ENCODE measurements around the gene HBD. TPM values are rescaled to one million over a fixed set of nuclear protein-coding genes. Genes with fewer than 3 reads are reported as not detected.

The HBD gene
- total RNA-seq, 1 donor from 2014 or later: not detected

DNA sequence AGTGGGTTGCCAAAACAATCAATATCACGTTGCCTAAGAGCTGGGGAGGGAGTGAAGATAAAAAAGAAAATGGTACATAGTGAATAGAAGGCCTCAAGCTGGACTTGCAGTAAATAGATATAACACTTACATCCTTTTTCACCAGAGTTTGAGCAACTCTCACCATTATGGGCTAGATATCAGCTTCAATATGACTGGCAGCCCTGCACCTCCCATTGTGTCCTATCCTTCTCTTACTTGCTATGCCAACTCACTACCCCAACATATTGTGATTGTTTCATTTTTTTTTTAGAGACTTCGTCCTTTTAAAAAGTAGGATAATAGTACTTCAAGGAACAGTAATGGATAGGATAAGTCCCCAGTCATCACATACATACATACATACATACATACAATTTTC, 7.9 kb upstream of the HBD start:
- H3K4me3 ChIP-seq (ENCODE audit: insufficient read depth, low read depth, low read length): no peak overlapping the region
- H3K79me2 ChIP-seq (ENCODE audit: insufficient read depth, low read length): no peaks in the 10 kb centered on the region
- Mint-ChIP-seq H3K36me3 (ENCODE audit: low read depth, unreplicated experiment) (no peaks in the 10 kb centered on the region), H3K27ac (ENCODE audit: unreplicated experiment) (no peak overlapping the region), H3K4me3 (ENCODE audit: unreplicated experiment) (no peak overlapping the region), H3K9me3 (ENCODE audit: unreplicated experiment) (no peaks in the 10 kb centered on the region), H3K4me1 (ENCODE audit: low read depth, unreplicated experiment) (peaks cover 5% of the 10 kb centered on the region), H3K27me3 (ENCODE audit: low read depth, unreplicated experiment) (no peaks in the 10 kb centered on the region)
- no peaks in the 10 kb centered on the region for H3K9me3 ChIP-seq (ENCODE audit: insufficient read depth, low read depth, low read length)
- no peak overlapping the region for H3K9ac ChIP-seq (ENCODE audit: low read length)
- H3K36me3 ChIP-seq (ENCODE audit: insufficient read depth, low read length): no peaks in the 10 kb centered on the region
- H2AFZ ChIP-seq (ENCODE audit: low read depth, low read length): no peak overlapping the region
- TF ChIP-seq EZH2 (IDR thresholded peaks at IDR 0.05; ENCODE audit: insufficient read depth, low read length): no peak
- TF ChIP-seq, protein P1, sequence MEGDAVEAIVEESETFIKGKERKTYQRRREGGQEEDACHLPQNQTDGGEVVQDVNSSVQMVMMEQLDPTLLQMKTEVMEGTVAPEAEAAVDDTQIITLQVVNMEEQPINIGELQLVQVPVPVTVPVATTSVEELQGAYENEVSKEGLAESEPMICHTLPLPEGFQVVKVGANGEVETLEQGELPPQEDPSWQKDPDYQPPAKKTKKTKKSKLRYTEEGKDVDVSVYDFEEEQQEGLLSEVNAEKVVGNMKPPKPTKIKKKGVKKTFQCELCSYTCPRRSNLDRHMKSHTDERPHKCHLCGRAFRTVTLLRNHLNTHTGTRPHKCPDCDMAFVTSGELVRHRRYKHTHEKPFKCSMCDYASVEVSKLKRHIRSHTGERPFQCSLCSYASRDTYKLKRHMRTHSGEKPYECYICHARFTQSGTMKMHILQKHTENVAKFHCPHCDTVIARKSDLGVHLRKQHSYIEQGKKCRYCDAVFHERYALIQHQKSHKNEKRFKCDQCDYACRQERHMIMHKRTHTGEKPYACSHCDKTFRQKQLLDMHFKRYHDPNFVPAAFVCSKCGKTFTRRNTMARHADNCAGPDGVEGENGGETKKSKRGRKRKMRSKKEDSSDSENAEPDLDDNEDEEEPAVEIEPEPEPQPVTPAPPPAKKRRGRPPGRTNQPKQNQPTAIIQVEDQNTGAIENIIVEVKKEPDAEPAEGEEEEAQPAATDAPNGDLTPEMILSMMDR (IDR thresholded peaks at IDR 0.05; ENCODE audit: insufficient read depth, low read depth, low read length): no peak
- H3K4me1 ChIP-seq (ENCODE audit: insufficient read depth, low read length): no peaks in the 10 kb centered on the region
- no peak overlapping the region for H3K4me2 ChIP-seq (ENCODE audit: low read length)
- DNase-seq (ENCODE audit: low read depth): no peak
- FAIRE-seq: no peak
- no peaks in the 10 kb centered on the region for H4K20me1 ChIP-seq (ENCODE audit: insufficient read depth, low read length)
- H3K27me3 ChIP-seq (ENCODE audit: insufficient read depth, low read length): no peaks in the 10 kb centered on the region
- no peak overlapping the region for H3K27ac ChIP-seq (ENCODE audit: low read depth, low read length)

DNA sequence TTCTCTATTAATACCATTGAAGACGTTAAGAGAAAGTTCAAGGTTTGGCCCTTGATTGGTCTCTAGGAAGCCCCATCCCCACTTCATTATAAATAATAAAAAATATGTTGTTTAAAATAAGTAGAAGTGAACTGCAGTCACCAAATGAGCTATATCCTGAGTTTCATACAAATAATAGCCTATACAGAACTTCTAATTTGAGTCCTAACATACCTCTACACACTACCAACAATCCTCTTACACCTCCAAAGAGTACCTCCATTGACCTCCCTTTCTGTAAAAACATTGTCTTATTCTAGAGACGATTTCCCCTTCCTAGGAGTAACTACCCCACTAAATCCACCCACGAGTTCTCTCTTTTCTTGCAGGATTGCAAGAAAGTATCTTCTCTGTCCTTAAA, 7.2 kb upstream of the HBD start:
- Histone ChIP-seq H3K27ac (ENCODE audit: low read depth, low read length) (no peak overlapping the region), H3K9me3 (ENCODE audit: insufficient read depth, low read depth, low read length) (no peaks in the 10 kb centered on the region), H3K9ac (ENCODE audit: low read length) (no peak overlapping the region), H3K4me2 (ENCODE audit: low read length) (no peak overlapping the region), H2AFZ (ENCODE audit: low read depth, low read length) (no peak overlapping the region), H3K27me3 (ENCODE audit: insufficient read depth, low read length) (no peaks in the 10 kb centered on the region), H4K20me1 (ENCODE audit: insufficient read depth, low read length) (no peaks in the 10 kb centered on the region), H3K79me2 (ENCODE audit: insufficient read depth, low read length) (no peaks in the 10 kb centered on the region), H3K4me1 (ENCODE audit: insufficient read depth, low read length) (no peaks in the 10 kb centered on the region), H3K36me3 (ENCODE audit: insufficient read depth, low read length) (no peaks in the 10 kb centered on the region), H3K4me3 (ENCODE audit: insufficient read depth, low read depth, low read length) (no peak overlapping the region)
- H3K4me3 Mint-ChIP-seq (ENCODE audit: unreplicated experiment): no peak overlapping the region
- TF ChIP-seq, protein P1 (IDR thresholded peaks at IDR 0.05; ENCODE audit: insufficient read depth, low read depth, low read length): no peak
- TF ChIP-seq EZH2 (IDR thresholded peaks at IDR 0.05; ENCODE audit: insufficient read depth, low read length): no peak
- no peaks in the 10 kb centered on the region for H3K9me3 Mint-ChIP-seq (ENCODE audit: unreplicated experiment)
- no peak overlapping the region for H3K27ac Mint-ChIP-seq (ENCODE audit: unreplicated experiment)
- no peaks in the 10 kb centered on the region for H3K27me3 Mint-ChIP-seq (ENCODE audit: low read depth, unreplicated experiment)
- DNase-seq (ENCODE audit: low read depth) (no peak), FAIRE-seq (no peak)
- no peaks in the 10 kb centered on the region for H3K36me3 Mint-ChIP-seq (ENCODE audit: low read depth, unreplicated experiment)
- no peaks in the 10 kb centered on the region for H3K4me1 Mint-ChIP-seq (ENCODE audit: low read depth, unreplicated experiment)

DNA sequence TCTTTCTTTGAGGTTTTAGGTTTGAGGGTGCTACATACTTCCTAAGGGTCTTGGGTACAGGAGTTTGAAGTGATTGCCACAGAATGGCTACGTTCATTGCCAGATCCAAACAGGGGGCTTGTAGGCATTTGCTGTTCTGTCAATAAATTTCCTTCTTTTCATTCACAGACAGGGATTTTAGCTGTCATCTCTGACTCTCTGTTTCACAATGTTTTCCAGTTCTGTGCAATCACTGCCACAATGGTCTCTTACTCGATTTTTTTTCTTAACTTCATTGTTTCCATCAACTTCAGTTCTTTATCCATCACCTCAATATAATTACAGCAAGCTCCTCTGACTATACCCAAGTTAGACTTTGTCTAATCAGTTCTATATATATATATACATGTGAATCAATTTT, 6.2 kb upstream of the HBD start:
- H3K4me3 Mint-ChIP-seq (ENCODE audit: unreplicated experiment): no peak overlapping the region

More for the DNA sequence above, 6.2 kb upstream of the HBD start:
- Histone ChIP-seq H3K4me2 (ENCODE audit: low read length) (no peak overlapping the region), H3K9ac (ENCODE audit: low read length) (no peak overlapping the region), H3K36me3 (ENCODE audit: insufficient read depth, low read length) (no peaks in the 10 kb centered on the region), H2AFZ (ENCODE audit: low read depth, low read length) (no peak overlapping the region), H4K20me1 (ENCODE audit: insufficient read depth, low read length) (no peaks in the 10 kb centered on the region), H3K79me2 (ENCODE audit: insufficient read depth, low read length) (no peaks in the 10 kb centered on the region), H3K4me3 (ENCODE audit: insufficient read depth, low read depth, low read length) (no peak overlapping the region), H3K9me3 (ENCODE audit: insufficient read depth, low read depth, low read length) (no peaks in the 10 kb centered on the region), H3K27ac (ENCODE audit: low read depth, low read length) (no peak overlapping the region), H3K27me3 (ENCODE audit: insufficient read depth, low read length) (no peaks in the 10 kb centered on the region), H3K4me1 (ENCODE audit: insufficient read depth, low read length) (no peaks in the 10 kb centered on the region)
- Mint-ChIP-seq H3K4me1 (ENCODE audit: low read depth, unreplicated experiment) (no peaks in the 10 kb centered on the region), H3K9me3 (ENCODE audit: unreplicated experiment) (no peaks in the 10 kb centered on the region), H3K27me3 (ENCODE audit: low read depth, unreplicated experiment) (no peaks in the 10 kb centered on the region), H3K36me3 (ENCODE audit: low read depth, unreplicated experiment) (no peaks in the 10 kb centered on the region), H3K27ac (ENCODE audit: unreplicated experiment) (no peak overlapping the region)
- no peak for TF ChIP-seq EZH2 (IDR thresholded peaks at IDR 0.05; ENCODE audit: insufficient read depth, low read length)
- TF ChIP-seq, protein P1 (IDR thresholded peaks at IDR 0.05; ENCODE audit: insufficient read depth, low read depth, low read length): no peak
- DNase-seq (ENCODE audit: low read depth) (no peak), FAIRE-seq (no peak)
